ENCODE results near the gene OLIG2.

The OLIG2 gene

GRCh38 chr21:33031152-33031911 is 5.6 kb downstream of the OLIG2 start:
- H3K27ac ChIP-seq: no peak overlapping the region
- no peak overlapping the region for H3K4me3 ChIP-seq

- no peak overlapping the region for H3K27ac ChIP-seq
- H3K4me3 ChIP-seq: no peak overlapping the region
Observed at GRCh38 chr21:33032434-33033047, 6.8 kb downstream of the OLIG2 start.

GRCh38 chr21:33033094-33033951 is 7.6 kb downstream of the OLIG2 start:
- Histone ChIP-seq H3K4me3 (no peak overlapping the region), H3K27ac (no peak overlapping the region)

- H3K27ac ChIP-seq: no peak overlapping the region
- H3K4me3 ChIP-seq: no peak overlapping the region
Observed at GRCh38 chr21:33033961-33034413, 8.3 kb downstream of the OLIG2 start.

- H3K27ac ChIP-seq: no peak overlapping the region
Observed at GRCh38 chr21:33035147-33035546, 9.4 kb downstream of the OLIG2 start.

GRCh38 chr21:33036430-33037162 is 10.9 kb downstream of the OLIG2 start:
- no peak overlapping the region for H3K4me3 ChIP-seq
- peak overlapping the region in 1 of 21 experiments; percentile 38 for H3K27ac ChIP-seq

More at GRCh38 chr21:33035147-33035546, 9.4 kb downstream of the OLIG2 start:
- no peak overlapping the region for H3K4me3 ChIP-seq

GRCh38 chr21:33037501-33037900 is 11.8 kb downstream of the OLIG2 start:
- no peak overlapping the region for H3K4me3 ChIP-seq
- no peak overlapping the region for H3K27ac ChIP-seq

- H3K27ac ChIP-seq: no peak overlapping the region
Observed at GRCh38 chr21:33039536-33039935, 13.8 kb downstream of the OLIG2 start.

GRCh38 chr21:33040215-33040614 is 14.5 kb downstream of the OLIG2 start:
- no peak overlapping the region for H3K27ac ChIP-seq
- H3K4me3 ChIP-seq: no peak overlapping the region

More at GRCh38 chr21:33039536-33039935, 13.8 kb downstream of the OLIG2 start:
- no peak overlapping the region for H3K4me3 ChIP-seq

- H3K27ac ChIP-seq: no peak overlapping the region
- H3K4me3 ChIP-seq: no peak overlapping the region
Observed at GRCh38 chr21:33041981-33042380, 16.2 kb downstream of the OLIG2 start.

- no peak overlapping the region for H3K27ac ChIP-seq
- H3K4me3 ChIP-seq: no peak overlapping the region
Observed at GRCh38 chr21:33042812-33043211, 17.1 kb downstream of the OLIG2 start.

- Histone ChIP-seq H3K4me3 (no peak overlapping the region), H3K27ac (no peak overlapping the region)
Observed at GRCh38 chr21:33046455-33046854, 20.7 kb downstream of the OLIG2 start.

- no peak overlapping the region for H3K4me3 ChIP-seq
Observed at GRCh38 chr21:33047231-33047630, 21.5 kb downstream of the OLIG2 start.

GRCh38 chr21:33051925-33052324 is 26.2 kb downstream of the OLIG2 start:
- Histone ChIP-seq H3K4me3 (no peak overlapping the region), H3K27ac (no peak overlapping the region)

More at GRCh38 chr21:33047231-33047630, 21.5 kb downstream of the OLIG2 start:
- H3K27ac ChIP-seq: no peak overlapping the region

- no peak overlapping the region for H3K4me3 ChIP-seq
- no peak overlapping the region for H3K27ac ChIP-seq
Observed at GRCh38 chr21:33053951-33054350, 28.2 kb downstream of the OLIG2 start.

- H3K4me3 ChIP-seq: no peak overlapping the region
- no peak overlapping the region for H3K27ac ChIP-seq
Observed at GRCh38 chr21:33055991-33056390, 30.3 kb downstream of the OLIG2 start.

GRCh38 chr21:33057385-33057940 is 31.7 kb downstream of the OLIG2 start:
- H3K4me3 ChIP-seq: no peak overlapping the region
- H3K27ac ChIP-seq: no peak overlapping the region

GRCh38 chr21:33058527-33058926 is 32.8 kb downstream of the OLIG2 start:
- Histone ChIP-seq H3K27ac (no peak overlapping the region), H3K4me3 (no peak overlapping the region)

- H3K27ac ChIP-seq: no peak overlapping the region
- no peak overlapping the region for H3K4me3 ChIP-seq
Observed at GRCh38 chr21:33058957-33059356, 33.2 kb downstream of the OLIG2 start.

All from skin epidermis (tissue), 12 donors.